Inferior parietal cortex (tissue), 1 donor: ENCODE results near the gene TRAPPC10.
A peak's percentile ranks its signal among the peaks of the same experiment; 100 is the strongest.

Source experiments
- DNase-seq: peaks from one replicate; pipeline ENCODE4 v3.0.0-alpha.2; 2016; ENCODE audit errors: extremely low spot score

TRAPPC10 gene, protein sequence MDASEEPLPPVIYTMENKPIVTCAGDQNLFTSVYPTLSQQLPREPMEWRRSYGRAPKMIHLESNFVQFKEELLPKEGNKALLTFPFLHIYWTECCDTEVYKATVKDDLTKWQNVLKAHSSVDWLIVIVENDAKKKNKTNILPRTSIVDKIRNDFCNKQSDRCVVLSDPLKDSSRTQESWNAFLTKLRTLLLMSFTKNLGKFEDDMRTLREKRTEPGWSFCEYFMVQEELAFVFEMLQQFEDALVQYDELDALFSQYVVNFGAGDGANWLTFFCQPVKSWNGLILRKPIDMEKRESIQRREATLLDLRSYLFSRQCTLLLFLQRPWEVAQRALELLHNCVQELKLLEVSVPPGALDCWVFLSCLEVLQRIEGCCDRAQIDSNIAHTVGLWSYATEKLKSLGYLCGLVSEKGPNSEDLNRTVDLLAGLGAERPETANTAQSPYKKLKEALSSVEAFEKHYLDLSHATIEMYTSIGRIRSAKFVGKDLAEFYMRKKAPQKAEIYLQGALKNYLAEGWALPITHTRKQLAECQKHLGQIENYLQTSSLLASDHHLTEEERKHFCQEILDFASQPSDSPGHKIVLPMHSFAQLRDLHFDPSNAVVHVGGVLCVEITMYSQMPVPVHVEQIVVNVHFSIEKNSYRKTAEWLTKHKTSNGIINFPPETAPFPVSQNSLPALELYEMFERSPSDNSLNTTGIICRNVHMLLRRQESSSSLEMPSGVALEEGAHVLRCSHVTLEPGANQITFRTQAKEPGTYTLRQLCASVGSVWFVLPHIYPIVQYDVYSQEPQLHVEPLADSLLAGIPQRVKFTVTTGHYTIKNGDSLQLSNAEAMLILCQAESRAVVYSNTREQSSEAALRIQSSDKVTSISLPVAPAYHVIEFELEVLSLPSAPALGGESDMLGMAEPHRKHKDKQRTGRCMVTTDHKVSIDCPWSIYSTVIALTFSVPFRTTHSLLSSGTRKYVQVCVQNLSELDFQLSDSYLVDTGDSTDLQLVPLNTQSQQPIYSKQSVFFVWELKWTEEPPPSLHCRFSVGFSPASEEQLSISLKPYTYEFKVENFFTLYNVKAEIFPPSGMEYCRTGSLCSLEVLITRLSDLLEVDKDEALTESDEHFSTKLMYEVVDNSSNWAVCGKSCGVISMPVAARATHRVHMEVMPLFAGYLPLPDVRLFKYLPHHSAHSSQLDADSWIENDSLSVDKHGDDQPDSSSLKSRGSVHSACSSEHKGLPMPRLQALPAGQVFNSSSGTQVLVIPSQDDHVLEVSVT

DNA sequence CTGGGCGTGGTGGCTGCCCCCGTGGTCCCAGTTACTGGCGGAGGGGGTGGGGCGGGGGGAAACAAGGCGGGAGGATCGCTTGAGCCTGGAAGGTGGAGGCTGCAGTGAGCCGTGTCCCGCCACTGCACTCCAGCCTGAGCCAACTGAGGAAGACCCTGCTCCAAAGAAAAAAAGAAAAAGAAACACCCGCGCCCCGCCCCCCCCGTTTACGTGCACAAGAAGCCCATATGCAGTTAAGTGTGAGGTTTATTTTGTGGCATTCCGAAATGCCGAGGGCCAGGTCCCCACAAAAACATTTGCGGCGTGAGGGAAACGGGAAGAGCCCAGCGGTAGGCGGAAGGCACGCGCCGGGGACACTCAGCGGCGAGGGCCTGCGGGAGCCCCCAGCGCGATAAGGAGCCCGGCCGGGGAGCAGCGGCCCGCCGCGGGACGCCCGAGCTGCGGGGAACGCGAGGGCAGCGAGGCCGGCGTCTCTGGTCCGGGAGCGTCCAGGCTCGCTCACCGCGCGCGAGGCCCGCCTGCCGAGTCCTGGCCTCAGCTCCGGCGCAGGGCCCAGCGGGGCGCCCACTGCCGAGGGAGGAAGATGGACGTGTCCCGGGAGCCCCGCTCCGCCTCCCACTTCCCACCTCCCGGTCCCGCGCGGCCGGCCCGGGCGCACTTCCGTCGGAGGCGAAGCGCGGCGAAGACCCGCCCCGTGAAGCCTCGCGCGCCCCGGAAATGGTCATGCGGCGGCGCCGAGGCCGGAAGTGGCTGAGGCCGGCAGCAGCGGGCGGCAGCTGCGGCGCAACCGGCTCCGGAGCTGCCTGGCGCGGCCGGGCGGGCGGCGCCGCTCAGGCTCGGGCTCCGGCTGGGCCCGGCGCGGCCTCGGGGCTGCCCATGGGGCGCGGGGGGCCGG lies at the start of gene TRAPPC10:
Gene TRAPPC10 (plus strand): TSS at position 731 of the 895 bp plus-strand sequence. CDS start 185 bp downstream, outside the sequence.
- peak; percentile 88 for DNase-seq

DNA sequence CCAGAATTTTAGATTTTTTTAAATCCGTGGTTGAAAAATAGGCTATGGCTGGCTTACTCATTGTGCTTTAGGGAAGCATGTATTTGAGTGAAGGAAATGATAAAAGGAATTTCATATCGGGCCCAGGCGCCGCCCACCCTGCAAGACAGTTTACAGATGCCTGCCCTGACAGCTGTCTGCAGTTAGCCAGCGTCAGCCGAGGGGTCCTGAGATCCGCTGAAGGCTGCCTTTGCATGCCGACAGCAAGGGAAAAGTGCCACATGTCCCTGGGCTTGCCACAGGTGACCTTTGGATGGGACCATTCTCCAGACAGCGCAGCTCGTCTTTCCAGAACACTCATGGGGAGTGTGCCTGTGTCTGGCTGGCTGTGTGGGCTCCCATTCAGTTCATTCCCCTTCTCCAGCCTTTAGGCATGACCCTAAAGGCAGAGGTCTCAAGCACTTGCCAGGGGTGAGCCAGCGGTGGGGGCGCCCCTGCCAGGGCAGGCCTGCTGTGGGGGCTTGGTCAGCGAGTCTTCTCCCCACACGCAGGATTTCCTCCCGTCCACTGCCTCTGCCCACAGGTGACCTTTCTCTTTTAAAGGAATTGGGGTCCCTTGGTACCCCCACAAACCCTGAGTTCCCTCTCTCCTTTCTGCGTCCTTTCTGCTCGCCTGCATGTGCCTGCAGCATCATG lies 46.1 kb upstream of the TRAPPC10 start:
- DNase-seq: no peak

DNA sequence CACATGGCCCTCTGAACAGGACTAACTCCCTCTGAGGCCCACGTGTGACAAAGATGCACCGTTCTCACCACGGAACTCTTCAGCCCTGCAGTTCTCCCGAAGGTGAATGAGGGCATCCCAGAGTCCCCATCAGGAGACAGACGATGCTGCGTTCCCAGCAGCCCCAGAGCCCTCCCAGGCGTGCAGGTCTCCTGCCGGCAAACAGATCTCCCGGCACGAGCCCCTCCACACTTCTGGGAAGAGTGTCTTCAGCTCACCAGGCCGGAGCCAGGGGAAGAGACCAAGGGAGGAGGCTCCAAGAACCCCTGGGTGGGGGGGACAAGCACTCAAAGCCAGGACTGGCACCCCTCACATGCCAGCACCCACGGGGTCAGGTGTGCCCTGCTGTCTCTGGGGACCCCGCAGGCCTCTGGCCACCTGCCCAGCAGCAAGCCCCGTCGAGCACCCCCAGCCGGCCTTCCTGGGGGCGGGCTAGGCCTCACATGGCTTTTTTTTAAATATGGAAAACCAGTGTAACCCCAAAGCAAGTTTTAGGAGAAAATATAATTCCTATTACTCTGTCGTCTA lies 45.1 kb upstream of the TRAPPC10 start:
- no peak for DNase-seq

DNA sequence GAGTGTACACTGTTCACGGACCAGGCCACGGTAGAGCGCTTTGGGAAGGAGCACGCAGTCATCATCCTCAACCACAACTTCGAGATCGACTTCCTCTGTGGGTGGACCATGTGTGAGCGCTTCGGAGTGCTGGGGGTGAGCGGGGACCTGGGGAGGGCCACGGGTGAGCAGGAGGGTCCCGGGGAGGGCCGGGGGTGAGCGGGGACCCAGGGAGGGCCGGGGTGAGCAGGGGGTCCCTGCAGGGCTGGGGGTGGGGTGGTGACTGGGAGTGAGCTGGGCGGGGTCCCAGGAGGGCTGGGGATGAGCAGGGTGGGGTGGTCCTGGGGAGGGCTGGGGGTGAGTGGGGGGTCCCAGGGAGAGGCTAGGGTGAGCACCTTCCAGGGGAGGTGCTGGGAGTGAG lies 44.1 kb upstream of the TRAPPC10 start:
- no peak for DNase-seq

DNA sequence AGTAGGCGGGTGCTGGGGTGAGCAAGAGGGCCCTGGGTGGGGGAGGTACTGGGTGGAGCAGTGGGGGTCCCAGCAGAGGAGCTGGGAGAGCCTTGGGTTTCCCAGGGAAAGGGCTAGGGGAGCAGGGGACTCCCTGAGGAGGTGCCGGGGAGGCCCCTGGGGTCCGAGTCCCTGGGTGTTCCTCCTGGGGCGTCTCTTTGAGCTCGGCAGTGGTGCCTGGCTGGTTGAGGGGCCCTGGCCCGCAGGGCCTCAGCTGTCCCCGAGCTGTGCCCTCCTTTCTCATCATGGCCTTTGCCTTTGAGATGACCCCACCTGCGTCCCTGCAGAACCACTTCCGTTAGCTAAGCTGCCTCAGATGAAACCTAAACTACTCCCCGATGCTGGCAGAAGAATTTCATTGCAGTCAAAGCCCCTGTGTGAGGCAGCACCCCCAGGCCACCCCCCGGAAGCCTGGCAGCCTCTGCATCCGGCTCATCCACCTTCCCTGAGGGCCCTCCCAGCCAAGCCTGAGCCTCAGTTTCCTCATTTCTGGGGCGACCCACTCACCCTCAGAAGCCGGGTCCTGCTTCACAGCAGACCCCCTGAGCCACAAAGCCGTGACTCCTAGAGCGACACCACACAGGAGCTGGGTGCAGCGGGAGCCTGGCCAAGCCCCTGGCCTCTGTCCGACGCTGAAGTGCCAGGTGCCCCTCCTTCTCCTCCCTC lies 43.5 kb upstream of the TRAPPC10 start:
- no peak for DNase-seq

DNA sequence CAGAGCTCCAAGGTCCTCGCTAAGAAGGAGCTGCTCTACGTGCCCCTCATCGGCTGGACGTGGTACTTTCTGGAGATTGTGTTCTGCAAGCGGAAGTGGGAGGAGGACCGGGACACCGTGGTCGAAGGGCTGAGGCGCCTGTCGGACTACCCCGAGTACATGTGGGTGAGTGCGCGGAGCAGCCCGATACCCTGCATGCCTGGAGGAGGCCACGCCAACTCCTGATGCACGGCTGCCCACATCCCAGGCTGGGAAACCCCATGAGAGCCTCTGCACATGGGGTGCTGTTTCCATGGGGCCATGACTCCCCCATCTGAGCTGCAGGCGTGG lies 43.0 kb upstream of the TRAPPC10 start:
- DNase-seq: no peak

DNA sequence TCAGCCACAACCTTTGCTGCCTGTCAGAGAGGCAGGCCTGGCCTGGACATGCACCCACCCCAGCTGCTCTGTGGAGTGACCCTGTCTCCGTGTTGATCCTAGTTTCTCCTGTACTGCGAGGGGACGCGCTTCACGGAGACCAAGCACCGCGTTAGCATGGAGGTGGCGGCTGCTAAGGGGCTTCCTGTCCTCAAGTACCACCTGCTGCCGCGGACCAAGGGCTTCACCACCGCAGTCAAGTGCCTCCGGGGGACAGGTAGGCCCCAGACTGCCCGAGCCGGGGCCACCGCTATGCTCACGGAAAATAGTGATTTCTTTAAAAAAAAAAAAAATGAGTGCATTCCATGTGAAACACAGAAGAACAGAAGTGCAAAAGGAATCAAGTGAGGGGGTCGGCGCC lies 41.6 kb upstream of the TRAPPC10 start:
- no peak for DNase-seq

DNA sequence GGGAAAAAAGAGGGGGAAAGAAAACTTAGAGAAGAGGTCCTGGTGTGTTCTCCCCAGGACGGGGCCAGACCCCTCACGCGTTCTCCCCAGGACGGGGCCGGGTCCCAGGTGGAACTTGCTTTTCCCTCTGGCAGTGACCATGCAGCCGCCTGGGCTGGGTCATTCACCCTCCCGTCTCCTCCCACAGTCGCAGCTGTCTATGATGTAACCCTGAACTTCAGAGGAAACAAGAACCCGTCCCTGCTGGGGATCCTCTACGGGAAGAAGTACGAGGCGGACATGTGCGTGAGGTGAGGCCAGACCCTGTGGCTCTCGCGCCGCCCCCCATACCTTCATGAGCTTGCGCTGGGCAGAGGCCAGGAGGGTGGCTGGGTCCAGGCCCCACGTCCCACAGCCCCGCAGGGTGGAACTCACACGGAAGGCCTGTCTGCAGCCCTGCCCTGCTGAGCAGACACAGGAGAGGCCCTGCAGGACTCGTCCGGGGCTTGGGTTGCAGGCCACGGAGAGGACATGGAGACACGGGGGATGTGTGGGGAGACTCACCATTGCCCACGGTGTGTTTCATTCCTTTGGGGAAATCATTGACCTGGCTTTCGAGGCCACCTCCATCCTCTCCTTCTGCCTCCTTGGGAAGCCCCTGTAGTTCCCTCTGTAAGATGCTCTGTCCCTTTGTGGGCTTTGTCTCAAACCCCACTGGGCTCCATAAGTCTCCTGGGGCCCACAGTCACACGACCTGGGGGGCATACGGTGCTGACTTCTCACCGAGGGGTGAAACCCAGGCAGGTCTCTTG lies 40.7 kb upstream of the TRAPPC10 start:
- no peak for DNase-seq

DNA sequence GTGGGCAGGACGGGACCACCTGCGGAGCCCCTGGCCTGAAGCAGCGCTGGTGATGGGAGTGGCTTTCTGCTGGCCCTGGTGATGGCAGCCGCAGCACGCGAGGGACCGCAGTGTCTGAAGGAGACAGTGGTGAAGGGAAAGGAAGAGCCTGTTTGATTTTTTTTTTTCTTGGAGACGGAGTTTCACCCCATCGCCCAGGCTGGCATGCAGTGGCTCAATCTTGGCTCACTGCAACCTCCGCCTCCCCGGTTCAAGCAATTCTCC lies 40.2 kb upstream of the TRAPPC10 start:
- no peak for DNase-seq

DNA sequence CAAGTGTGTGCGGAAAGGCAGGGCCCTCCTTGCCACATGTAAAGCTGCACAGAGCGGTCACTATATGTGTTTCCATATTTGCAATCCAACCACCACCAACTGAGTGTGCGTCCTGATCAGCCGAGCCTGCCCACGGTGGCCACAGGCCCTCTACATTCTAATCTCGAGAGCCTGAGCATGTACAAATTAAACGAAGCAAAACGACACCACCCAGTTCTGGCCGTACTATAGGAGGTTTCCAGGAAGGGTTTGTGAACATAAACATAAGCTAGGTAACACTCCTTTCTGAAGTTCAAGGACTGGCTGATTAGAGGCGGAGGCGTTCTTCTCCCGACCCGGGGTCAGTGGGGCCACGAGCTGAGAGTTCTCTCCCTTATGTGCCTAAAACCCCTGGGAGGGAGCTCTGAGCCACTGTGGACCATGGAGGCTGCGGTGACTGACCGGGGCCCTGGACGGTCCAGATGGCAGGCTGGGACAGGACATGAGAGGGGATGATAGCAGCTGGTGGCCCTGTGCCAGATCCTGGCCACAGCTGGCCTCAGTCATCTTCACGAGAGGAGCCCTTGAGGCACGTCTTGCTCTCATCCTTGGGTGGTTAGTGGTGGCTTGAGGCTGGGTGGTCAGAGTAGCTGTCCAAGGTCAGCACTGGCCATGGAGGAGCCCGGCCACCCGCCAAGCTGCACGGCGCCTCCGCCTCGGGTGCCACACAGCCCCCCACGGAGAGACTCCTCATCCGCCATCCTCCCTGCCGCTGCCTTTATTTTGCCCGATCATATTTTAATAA lies 39.1 kb upstream of the TRAPPC10 start:
- DNase-seq: no peak

DNA sequence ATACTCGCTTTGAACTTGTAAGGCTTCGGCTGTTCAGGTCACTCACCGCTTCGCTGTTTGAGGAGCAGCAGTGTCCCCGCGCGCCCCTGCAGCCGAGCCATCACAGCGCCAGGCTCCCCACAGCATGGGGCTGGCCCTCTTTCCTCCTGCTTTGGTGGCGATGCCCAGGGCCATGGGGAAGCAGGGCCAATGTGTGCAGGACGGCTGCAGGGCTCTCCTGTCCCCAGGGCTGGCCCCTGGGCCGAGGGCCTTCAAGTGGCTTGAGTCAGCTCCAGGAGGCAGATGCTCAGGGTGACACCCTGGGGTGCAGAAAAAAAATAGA lies 38.5 kb upstream of the TRAPPC10 start:
- no peak for DNase-seq

DNA sequence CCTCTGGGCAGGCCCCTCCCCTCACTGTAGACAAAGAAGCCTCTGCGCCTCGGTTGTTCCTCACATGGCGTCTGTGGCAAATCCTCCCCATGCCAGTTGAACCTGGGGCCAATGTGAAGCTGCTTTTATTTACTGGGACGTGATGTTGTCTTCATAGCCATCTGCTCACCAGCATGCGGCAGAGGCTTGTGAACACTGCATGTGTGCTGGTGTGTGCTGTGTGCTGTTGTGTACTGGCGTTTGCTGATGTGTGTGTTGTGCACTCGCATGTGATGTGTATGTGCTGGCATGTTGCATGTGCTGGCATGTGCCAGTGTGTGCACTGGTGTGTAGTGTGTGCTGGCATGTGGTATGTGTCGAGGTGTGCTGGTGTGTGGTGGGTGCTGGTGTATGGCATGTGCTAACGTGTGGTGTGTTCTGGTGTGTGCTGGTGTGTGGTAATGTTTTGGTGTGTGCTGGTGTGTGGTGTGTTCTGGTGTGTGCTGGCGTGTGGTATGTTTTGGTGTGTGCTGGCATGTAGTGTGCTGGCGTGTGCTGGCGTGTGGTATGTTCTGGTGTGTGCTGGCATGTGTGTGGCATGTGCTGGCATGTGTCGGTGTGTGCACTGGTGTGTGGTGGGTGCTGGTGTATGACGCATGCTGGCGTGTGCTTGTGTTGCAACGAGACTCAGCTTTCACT lies 37.2 kb upstream of the TRAPPC10 start:
- no peak for DNase-seq

DNA sequence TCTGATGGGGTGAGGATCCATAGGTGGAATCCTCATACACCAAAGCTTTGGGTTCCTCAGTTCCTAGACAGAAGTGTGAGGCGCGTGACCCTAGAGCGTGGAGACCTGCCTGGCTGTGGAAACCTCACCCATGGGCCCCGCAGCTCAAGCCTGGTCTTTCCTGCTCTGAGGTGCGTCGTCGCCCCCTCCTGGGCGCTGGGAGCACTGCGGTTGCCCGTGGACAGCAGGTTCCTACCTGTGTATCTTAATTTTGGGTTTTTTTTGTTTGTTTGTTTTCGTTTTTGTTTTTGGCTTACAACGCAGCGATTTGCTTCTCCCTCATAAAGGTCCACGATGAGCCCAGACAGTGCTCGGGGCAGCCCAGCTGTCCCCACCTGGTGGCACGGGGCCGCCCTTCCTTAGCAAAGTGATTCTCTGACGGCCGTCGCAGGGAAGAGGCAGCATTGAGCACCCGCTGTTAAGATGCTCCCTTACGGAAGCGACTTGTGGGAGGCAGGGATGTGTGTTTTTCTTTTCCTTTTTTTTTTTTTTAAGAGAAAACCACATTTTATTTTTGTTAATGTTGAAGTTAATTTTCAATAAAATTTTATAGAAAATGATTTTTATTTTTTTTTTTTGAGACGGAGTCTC lies 36.5 kb upstream of the TRAPPC10 start:
- peak; percentile 81 for DNase-seq

DNA sequence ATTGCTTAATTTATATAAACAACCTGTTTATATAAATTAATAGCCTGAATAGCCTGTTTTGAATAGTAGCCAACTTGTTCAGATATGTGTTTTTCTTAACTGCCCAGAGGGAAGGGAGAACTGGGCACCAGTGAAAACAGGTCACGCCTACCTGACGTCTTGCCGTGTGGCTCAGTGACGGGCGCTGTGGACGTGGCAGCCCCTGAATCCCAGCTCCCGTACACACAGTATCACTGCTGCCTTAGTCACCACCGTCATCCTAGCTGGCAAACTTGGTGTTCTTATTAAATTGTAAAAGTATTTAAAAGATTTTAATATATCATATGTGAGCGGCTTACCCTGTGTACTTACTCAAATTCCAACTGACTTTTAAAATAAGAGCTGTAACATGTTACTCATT lies 35.4 kb upstream of the TRAPPC10 start:
- DNase-seq: no peak

DNA sequence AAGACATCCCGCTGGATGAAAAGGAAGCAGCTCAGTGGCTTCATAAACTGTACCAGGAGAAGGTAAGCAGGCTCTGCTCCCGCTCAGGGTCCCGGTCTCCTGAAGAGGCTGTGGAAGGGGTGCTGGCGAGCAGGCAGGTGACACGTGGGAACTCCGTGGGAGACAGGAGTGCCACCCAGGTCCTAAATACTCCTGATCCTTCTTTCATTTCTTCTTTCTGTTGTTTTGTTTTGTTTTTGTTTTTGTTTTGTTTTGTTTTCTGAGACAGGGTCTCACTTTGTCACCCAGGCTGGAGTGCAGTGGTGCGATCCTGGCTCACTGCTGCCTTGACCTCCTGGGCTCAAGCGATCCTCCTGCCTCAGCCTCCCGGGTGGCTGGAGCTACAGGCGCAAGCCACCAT lies 34.0 kb upstream of the TRAPPC10 start:
- DNase-seq: no peak

DNA sequence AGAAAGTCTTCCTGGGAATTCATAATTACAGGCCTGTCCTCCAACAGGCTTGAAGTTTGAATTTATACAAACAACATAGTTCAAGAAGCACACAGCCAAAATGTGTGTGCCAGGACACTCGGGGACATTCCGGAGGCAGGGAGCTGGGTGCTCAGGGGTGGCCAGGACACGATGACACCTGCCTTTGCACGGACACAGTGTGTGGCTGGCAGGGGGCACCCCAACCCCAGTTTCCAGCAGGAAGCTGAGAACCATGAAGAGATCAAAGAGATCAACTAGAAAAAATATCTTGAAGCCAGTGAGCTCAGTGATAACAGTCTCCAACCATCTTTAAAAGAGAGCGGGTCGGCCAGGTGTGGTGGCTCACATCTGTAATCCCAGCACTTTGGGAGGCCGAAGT lies 32.5 kb upstream of the TRAPPC10 start:
- DNase-seq: no peak

DNA sequence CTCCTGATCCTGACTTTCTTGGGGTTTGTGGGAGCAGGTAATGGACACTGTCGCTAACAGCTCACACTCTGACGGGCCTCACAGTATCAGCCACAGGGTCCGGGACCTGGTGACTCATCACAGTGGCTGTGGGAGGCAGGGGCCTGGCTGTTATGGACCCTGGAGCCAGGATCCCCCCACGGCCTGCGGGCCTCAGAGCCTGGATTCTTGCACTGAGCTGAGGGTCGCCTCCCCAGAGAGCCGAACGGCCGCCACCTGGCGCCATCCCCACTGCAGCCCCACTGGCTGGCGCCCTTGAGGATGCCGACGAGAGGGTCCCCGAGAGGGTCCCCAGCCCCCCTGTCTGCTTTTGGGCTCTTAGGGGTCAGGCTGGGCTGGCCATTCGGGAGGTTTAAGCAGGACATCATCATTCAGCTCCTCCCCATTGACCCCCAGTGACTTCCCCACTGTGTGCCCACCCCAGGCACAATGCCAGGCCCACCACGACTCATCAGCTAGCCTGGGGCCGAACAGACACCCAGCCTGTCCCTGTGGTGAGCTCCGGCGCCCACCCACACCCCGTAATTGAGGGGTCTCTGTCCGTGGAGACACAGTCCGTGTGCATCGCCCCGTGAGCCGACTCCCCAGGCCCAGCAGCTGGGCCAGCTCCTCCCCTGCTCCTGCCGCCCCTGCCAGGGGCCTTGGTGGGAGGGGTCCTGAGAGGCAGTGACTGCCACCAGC lies 30.8 kb upstream of the TRAPPC10 start:
- no peak for DNase-seq
